H1 (cell line): ENCODE data around the gene CHCHD1. TPM values are rescaled to one million over a fixed set of nuclear protein-coding genes. Genes with fewer than 3 reads are reported as not detected.

Experiments used
- CBX8 ChIP-seq: fragments of 300-800, 300-1000 bp; sonication (generic); IDR thresholded peaks from 2 replicates; pipeline ENCODE4 v1.7.1; 2016; ENCODE audit warnings: low read depth, low read length, borderline replicate concordance
- HDAC2 ChIP-seq, 2 experiments: fragments of 300-600 bp in 1 of 2; sonication (generic) in 1 of 2; IDR thresholded peaks; 2 replicates each; pipeline ENCODE4 v1.6.1; 2011 to 2012; ENCODE audit warnings: low read depth in 2 of 2, low read length in 2 of 2, mild to moderate bottlenecking in 2 of 2, moderate library complexity in 2 of 2, borderline replicate concordance in 1 of 2, inconsistent platforms in 1 of 2
- MAFK ChIP-seq: IDR thresholded peaks from 2 replicates; pipeline ENCODE4 v1.6.1; 2012; ENCODE audit warnings: low read depth, mild to moderate bottlenecking, improper control_type of control experiment, low read length
- polyA plus RNA-seq, 7 experiments: library from polyadenylated mRNA; depleted of rRNA in 3 of 7; stranded (reverse) in 5 of 7; unstranded in 2 of 7; fragments of >200 nt in 5 of 7; fragments of 200-250 nt in 2 of 7; gene quantifications; 1 replicate in 5 of 7; 2 replicates in 1 of 7; 4 replicates in 1 of 7; pipeline versions ENCODE4 v1.2.1 to v1.2.3, GENCODE V29; 2011 to 2013; ENCODE audit warnings: missing spikeins in 2 of 7, mixed read lengths in 2 of 7
- total RNA-seq: library from RNA; stranded (reverse); fragmentation: NEBNext Ultra II Directional; extraction: Animal tissue kit (Norgen Biotek cat#: 25700); gene quantifications from 2 replicates; pipeline ENCODE4 v1.2.1, GENCODE V29; 2021
- TF ChIP-seq, protein P1 (sequence below): fragments of 300-600 bp; sonication (generic); IDR thresholded peaks from 2 replicates; pipeline ENCODE4 v1.7.1; 2012; ENCODE audit warnings: low read length, moderate library complexity, mild to moderate bottlenecking, inconsistent platforms; ENCODE audit not compliant: insufficient replicate concordance

CHCHD1 gene
- total and polyA plus RNA-seq, 2 of the 8 experiments (the other 6 are each of a cell fraction or from before 2014, with no cell fraction given): 44.9 to 58.1 TPM

DNA sequence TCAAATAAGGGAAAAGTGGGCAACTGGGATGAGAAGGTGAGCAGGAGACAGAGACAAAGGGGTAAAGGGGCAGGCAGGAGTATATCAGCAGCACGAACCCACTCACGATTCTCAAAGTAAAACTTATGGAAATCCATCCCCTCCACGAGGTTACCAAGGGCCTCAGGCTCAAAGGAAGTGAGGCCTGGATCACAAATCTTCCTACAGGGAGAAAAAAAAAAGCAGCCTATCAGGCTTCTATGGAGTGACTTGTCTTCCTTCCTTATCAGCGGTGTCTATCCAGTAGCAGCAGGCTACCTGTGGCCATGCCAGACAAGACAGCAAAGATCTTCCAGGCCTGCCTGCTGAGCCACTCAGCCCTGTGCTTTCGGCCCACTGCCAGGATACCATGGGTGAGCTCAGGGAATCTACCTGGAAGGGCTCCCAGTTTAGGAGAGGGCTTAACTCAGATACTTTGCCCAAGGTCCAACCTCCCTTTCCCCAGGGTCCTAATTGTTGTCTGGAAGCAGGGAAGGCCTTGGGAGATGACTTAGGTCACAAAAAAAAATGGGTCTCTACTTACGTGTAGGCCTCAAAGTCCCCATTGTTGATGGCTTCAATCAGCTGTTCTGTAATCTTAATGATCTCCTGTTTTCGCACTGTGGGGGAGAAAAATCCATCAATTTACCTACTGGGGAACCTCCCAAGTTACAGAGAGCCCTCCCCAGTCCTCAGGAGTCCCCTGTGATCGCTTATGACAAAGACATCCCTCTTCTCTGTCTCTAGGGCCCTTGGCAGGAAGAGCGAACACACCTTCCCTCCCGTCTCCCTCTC lies 35.3 kb downstream of the CHCHD1 start (continued):
- TF ChIP-seq, protein P1, sequence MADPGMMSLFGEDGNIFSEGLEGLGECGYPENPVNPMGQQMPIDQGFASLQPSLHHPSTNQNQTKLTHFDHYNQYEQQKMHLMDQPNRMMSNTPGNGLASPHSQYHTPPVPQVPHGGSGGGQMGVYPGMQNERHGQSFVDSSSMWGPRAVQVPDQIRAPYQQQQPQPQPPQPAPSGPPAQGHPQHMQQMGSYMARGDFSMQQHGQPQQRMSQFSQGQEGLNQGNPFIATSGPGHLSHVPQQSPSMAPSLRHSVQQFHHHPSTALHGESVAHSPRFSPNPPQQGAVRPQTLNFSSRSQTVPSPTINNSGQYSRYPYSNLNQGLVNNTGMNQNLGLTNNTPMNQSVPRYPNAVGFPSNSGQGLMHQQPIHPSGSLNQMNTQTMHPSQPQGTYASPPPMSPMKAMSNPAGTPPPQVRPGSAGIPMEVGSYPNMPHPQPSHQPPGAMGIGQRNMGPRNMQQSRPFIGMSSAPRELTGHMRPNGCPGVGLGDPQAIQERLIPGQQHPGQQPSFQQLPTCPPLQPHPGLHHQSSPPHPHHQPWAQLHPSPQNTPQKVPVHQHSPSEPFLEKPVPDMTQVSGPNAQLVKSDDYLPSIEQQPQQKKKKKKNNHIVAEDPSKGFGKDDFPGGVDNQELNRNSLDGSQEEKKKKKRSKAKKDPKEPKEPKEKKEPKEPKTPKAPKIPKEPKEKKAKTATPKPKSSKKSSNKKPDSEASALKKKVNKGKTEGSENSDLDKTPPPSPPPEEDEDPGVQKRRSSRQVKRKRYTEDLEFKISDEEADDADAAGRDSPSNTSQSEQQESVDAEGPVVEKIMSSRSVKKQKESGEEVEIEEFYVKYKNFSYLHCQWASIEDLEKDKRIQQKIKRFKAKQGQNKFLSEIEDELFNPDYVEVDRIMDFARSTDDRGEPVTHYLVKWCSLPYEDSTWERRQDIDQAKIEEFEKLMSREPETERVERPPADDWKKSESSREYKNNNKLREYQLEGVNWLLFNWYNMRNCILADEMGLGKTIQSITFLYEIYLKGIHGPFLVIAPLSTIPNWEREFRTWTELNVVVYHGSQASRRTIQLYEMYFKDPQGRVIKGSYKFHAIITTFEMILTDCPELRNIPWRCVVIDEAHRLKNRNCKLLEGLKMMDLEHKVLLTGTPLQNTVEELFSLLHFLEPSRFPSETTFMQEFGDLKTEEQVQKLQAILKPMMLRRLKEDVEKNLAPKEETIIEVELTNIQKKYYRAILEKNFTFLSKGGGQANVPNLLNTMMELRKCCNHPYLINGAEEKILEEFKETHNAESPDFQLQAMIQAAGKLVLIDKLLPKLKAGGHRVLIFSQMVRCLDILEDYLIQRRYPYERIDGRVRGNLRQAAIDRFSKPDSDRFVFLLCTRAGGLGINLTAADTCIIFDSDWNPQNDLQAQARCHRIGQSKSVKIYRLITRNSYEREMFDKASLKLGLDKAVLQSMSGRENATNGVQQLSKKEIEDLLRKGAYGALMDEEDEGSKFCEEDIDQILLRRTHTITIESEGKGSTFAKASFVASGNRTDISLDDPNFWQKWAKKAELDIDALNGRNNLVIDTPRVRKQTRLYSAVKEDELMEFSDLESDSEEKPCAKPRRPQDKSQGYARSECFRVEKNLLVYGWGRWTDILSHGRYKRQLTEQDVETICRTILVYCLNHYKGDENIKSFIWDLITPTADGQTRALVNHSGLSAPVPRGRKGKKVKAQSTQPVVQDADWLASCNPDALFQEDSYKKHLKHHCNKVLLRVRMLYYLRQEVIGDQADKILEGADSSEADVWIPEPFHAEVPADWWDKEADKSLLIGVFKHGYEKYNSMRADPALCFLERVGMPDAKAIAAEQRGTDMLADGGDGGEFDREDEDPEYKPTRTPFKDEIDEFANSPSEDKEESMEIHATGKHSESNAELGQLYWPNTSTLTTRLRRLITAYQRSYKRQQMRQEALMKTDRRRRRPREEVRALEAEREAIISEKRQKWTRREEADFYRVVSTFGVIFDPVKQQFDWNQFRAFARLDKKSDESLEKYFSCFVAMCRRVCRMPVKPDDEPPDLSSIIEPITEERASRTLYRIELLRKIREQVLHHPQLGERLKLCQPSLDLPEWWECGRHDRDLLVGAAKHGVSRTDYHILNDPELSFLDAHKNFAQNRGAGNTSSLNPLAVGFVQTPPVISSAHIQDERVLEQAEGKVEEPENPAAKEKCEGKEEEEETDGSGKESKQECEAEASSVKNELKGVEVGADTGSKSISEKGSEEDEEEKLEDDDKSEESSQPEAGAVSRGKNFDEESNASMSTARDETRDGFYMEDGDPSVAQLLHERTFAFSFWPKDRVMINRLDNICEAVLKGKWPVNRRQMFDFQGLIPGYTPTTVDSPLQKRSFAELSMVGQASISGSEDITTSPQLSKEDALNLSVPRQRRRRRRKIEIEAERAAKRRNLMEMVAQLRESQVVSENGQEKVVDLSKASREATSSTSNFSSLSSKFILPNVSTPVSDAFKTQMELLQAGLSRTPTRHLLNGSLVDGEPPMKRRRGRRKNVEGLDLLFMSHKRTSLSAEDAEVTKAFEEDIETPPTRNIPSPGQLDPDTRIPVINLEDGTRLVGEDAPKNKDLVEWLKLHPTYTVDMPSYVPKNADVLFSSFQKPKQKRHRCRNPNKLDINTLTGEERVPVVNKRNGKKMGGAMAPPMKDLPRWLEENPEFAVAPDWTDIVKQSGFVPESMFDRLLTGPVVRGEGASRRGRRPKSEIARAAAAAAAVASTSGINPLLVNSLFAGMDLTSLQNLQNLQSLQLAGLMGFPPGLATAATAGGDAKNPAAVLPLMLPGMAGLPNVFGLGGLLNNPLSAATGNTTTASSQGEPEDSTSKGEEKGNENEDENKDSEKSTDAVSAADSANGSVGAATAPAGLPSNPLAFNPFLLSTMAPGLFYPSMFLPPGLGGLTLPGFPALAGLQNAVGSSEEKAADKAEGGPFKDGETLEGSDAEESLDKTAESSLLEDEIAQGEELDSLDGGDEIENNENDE: no peak
- TF ChIP-seq CBX8: no peak
- no peak for TF ChIP-seq MAFK
- TF ChIP-seq HDAC2 (IDR thresholded peaks at IDR 0.05; ENCODE audit: borderline replicate concordance in 1 of 2, low read depth in 2 of 2, low read length in 2 of 2): no peak
